OCI-LY7 (cell line): Measurements from ENCODE around the gene RAB6A. TPM values are rescaled to one million over a fixed set of nuclear protein-coding genes. Genes with fewer than 3 reads are reported as not detected.

Experiments
- BruUV-seq: library from RNA; stranded (reverse); fragments of 400-500 nt; replicated peaks from 2 replicates; lab custom pipeline; 2021; lab: Mats Ljungman, UMichigan
- CTCF ChIA-PET: fragments of 300-600 bp; sonication (Branson Sonifier 250); formaldehyde crosslinking; loops from one replicate; lab custom pipeline; 2022; ENCODE audit warnings: antibody characterized with exemption; ENCODE audit not compliant: unreplicated experiment; lab: Charles Lee
- POLR2A ChIA-PET: fragments of 300-600 bp; sonication (Branson Sonifier 250); formaldehyde crosslinking; loops from one replicate; lab custom pipeline; 2022; ENCODE audit warnings: antibody characterized with exemption; lab: Charles Lee
- DNase-seq: peaks from one replicate; pipeline ENCODE4 v3.0.0-alpha.2; 2015; ENCODE audit warnings: low spot score
- H2AFZ ChIP-seq: fragments of 200-600 bp; sonication (generic), shearing (Covaris generic); 2 replicates; pipeline ENCODE4 v1.6.1; 2014; ENCODE audit warnings: mild to moderate bottlenecking, antibody characterized with exemption, low read length, moderate library complexity
- H3K27ac ChIP-seq: fragments of 200-600 bp; sonication (generic); 2 replicates; pipeline ENCODE4 v1.5.1; 2014; ENCODE audit warnings: mixed run types, low read depth, mild to moderate bottlenecking, moderate library complexity, low read length, inconsistent platforms; ENCODE audit not compliant: poor library complexity, severe bottlenecking
- H3K36me3 ChIP-seq: fragments of 200-600 bp; sonication (generic); 2 replicates; pipeline ENCODE4 v1.6.1; 2014; ENCODE audit warnings: mild to moderate bottlenecking, antibody characterized with exemption, low read length, moderate library complexity, mixed read lengths; ENCODE audit not compliant: insufficient read depth
- H3K4me1 ChIP-seq: fragments of 200-600 bp; sonication (generic); 2 replicates; pipeline ENCODE4 v1.5.1; 2014; ENCODE audit warnings: mild to moderate bottlenecking, low read length; ENCODE audit not compliant: insufficient read depth, poor library complexity, severe bottlenecking
- H3K4me2 ChIP-seq: fragments of 200-600 bp; sonication (generic); 2 replicates; pipeline ENCODE4 v1.6.1; 2014; ENCODE audit warnings: mild to moderate bottlenecking, low read length
- H3K4me3 ChIP-seq: fragments of 200-600 bp; sonication (generic); 2 replicates; pipeline ENCODE4 v1.5.1; 2014; ENCODE audit warnings: mild to moderate bottlenecking, low read depth, low read length; ENCODE audit not compliant: poor library complexity, severe bottlenecking
- H3K79me2 ChIP-seq: fragments of 200-600 bp; sonication (generic); 2 replicates; pipeline ENCODE4 v1.6.1; 2016; ENCODE audit warnings: low read depth, mild to moderate bottlenecking, low read length, moderate library complexity, mixed read lengths; ENCODE audit not compliant: insufficient read depth
- H3K9me2 ChIP-seq: fragments of 200-600 bp; sonication (generic); 2 replicates; pipeline ENCODE4 v1.6.1; 2016; ENCODE audit warnings: mild to moderate bottlenecking, low read length, mixed read lengths; ENCODE audit not compliant: insufficient read depth
- H3K9me3 ChIP-seq: fragments of 200-600 bp; sonication (generic); 2 replicates; pipeline ENCODE4 v1.6.1; 2014; ENCODE audit warnings: mild to moderate bottlenecking, mixed run types, low read length, mixed read lengths
- H4K20me1 ChIP-seq: fragments of 200-600 bp; sonication (generic); 2 replicates; pipeline ENCODE4 v1.6.1; 2014; ENCODE audit warnings: mild to moderate bottlenecking, antibody characterized with exemption, low read length, moderate library complexity, mixed read lengths; ENCODE audit not compliant: insufficient read depth
- CTCF ChIP-seq: fragments of 200-600 bp; sonication (generic); conservative IDR thresholded peaks from 2 replicates; pipeline ENCODE4 v1.5.1; 2014; ENCODE audit warnings: mild to moderate bottlenecking, antibody characterized with exemption, low read length, moderate library complexity, mixed read lengths
- EZH2phosphoT487 ChIP-seq: fragments of 200-600 bp; sonication (generic); IDR thresholded peaks from 2 replicates; pipeline ENCODE4 v1.6.1; 2018; ENCODE audit warnings: low read depth, borderline replicate concordance, mild to moderate bottlenecking, mixed run types, antibody characterized with exemption, low read length, moderate library complexity, mixed read lengths
- intact Hi-C: fragments of 100-400 bp; cut with micrococcal nuclease; formaldehyde crosslinking; loops from one replicate; pipeline ENCODE4 v1.10.0; 2022; ENCODE audit not compliant: unreplicated experiment
- total RNA-seq, 2 experiments: library from RNA; depleted of rRNA in 1 of 2; stranded (reverse); fragments of >200 nt in 1 of 2; shearing (Covaris generic) in 1 of 2; gene quantifications; 2 replicates each; pipeline ENCODE4 v1.2.3, GENCODE V29; 2014 to 2022

Gene RAB6A
- total RNA-seq, 2 experiments from 2014 or later, result 46.5 to 72.9 TPM

GRCh38 chr11:73784734-73785133 lies 23.9 kb upstream of the RAB6A start:
- Histone ChIP-seq H2AFZ (no peak overlapping the region), H3K79me2 (peaks cover 17% of the 10 kb centered on the region), H3K36me3 (no peaks in the 10 kb centered on the region), H3K4me3 (no peak overlapping the region), H3K27ac (peak overlapping the region; percentile 32), H3K4me1 (peaks cover 42% of the 10 kb centered on the region), H3K9me2 (no peaks in the 10 kb centered on the region), H4K20me1 (no peaks in the 10 kb centered on the region), H3K4me2 (peak overlapping the region; percentile 27; the same call in 1 of the 2 replicates), H3K9me3 (no peaks in the 10 kb centered on the region)
- ChIA-PET POLR2A (interaction anchor here (0.6 to 1.5 kb wide), 10 partner anchors 12 to 1532 kb away, joined by 3 to 9 read pairs (median 4); partner anchors contain the start of gene FAM168A), CTCF (interaction anchor here (0.6 kb wide), 1 partner anchor 24 kb away, joined by 3 read pairs; the partner anchor contains the start of gene RAB6A)
- no TSS peak for BruUV-seq
- intact Hi-C loops, result loop anchor here (10.0 kb wide), 1 partner anchor 200 kb away; the partner anchor contains the start of gene UCP2
- DNase-seq, result no peak
- no peak for TF ChIP-seq EZH2phosphoT487
- no peak for TF ChIP-seq CTCF

GRCh38 chr11:73784080-73784634 lies 23.3 kb upstream of the RAB6A start:
- Histone ChIP-seq H3K9me3 (no peaks in the 10 kb centered on the region), H4K20me1 (no peaks in the 10 kb centered on the region), H3K4me3 (no peak overlapping the region), H3K27ac (peak overlapping the region; percentile 32), H3K4me1 (peaks cover 40% of the 10 kb centered on the region), H3K36me3 (no peaks in the 10 kb centered on the region), H3K9me2 (no peaks in the 10 kb centered on the region), H2AFZ (no peak overlapping the region), H3K79me2 (peaks cover 12% of the 10 kb centered on the region), H3K4me2 (peak overlapping the region; percentile 27; the same call in 1 of the 2 replicates)
- no TSS peak for BruUV-seq
- CTCF ChIA-PET, result no interaction called here
- TF ChIP-seq EZH2phosphoT487 (no peak), CTCF (no peak)
- intact Hi-C loops, result loop anchor here (10.0 kb wide), 1 partner anchor 201 kb away; the partner anchor contains the start of gene UCP2
- POLR2A ChIA-PET, result interaction anchor here (0.6 to 1.1 kb wide), 4 partner anchors 19 to 186 kb away, joined by 3 to 5 read pairs (median 4); partner anchors contain the start of gene FAM168A
- DNase-seq, result peak; percentile 66

GRCh38 chr11:73783483-73784020 lies 22.7 kb upstream of the RAB6A start:
- no peak overlapping the region for H2AFZ ChIP-seq
- CTCF ChIA-PET, result no interaction called here
- no peaks in the 10 kb centered on the region for H4K20me1 ChIP-seq
- H3K4me1 ChIP-seq, result peaks cover 41% of the 10 kb centered on the region
- peak overlapping the region; percentile 32 for H3K27ac ChIP-seq
- no peaks in the 10 kb centered on the region for H3K9me3 ChIP-seq
- intact Hi-C loops, result loop anchor here (10.0 kb wide), 1 partner anchor 201 kb away; the partner anchor contains the start of gene UCP2
- H3K9me2 ChIP-seq, result no peaks in the 10 kb centered on the region
- BruUV-seq, result no TSS peak
- H3K79me2 ChIP-seq, result peaks cover 6% of the 10 kb centered on the region
- H3K4me2 ChIP-seq, result no peak overlapping the region
- no peak for DNase-seq
- TF ChIP-seq CTCF, result no peak
- H3K4me3 ChIP-seq, result no peak overlapping the region
- no peaks in the 10 kb centered on the region for H3K36me3 ChIP-seq
- POLR2A ChIA-PET, result no interaction called here
